Thoracic aorta (tissue), 2 donors: Measurements from ENCODE around the gene SUFU. TPM values are rescaled to one million over a fixed set of nuclear protein-coding genes. Genes with fewer than 3 reads are reported as not detected.

Experiments used
- ATAC-seq: fragments of 150-250 bp; one replicate; pipeline ENCODE4 v1.8.0; 2017; ENCODE audit warnings: low read depth; ENCODE audit not compliant: insufficient number of reproducible peaks, low FRiP score
- DNase-seq: peaks from one replicate; pipeline ENCODE4 v3.0.0-alpha.2; 2020; ENCODE audit warnings: low spot score
- H3K27ac ChIP-seq, 2 donors: fragments of 200-600 bp; sonication (generic); 1 replicate in 1 of 2; 2 replicates in 1 of 2; pipeline ENCODE4 v1.5.1; 2016; ENCODE audit warnings: mild to moderate bottlenecking in 2 of 2, moderate library complexity in 2 of 2
- H3K27me3 ChIP-seq: fragments of 200-600 bp; sonication (generic); replicated peaks from 2 replicates; pipeline ENCODE4 v1.6.0; 2016; ENCODE audit warnings: mild to moderate bottlenecking; ENCODE audit not compliant: insufficient read depth
- H3K36me3 ChIP-seq: fragments of 200-600 bp; sonication (generic); one replicate; pipeline ENCODE4 v1.5.1; 2016
- H3K4me1 ChIP-seq, 2 donors: fragments of 200-600 bp; sonication (generic); 1 replicate in 1 of 2; 2 replicates in 1 of 2; pipeline versions ENCODE4 v1.5.1 to v1.6.0; 2016; ENCODE audit warnings: low read depth in 2 of 2, mild to moderate bottlenecking in 1 of 2; ENCODE audit not compliant: control insufficient read depth in 1 of 2
- H3K4me3 ChIP-seq: fragments of 200-600 bp; sonication (generic); 2 replicates; pipeline ENCODE4 v1.5.1; 2016; ENCODE audit warnings: mild to moderate bottlenecking
- H3K9me3 ChIP-seq: fragments of 200-600 bp; sonication (generic); 2 replicates; pipeline ENCODE4 v1.5.1; 2016
- CTCF ChIP-seq: fragments of 200-600 bp; sonication (generic); IDR thresholded peaks from one replicate; pipeline ENCODE4 v1.5.1; 2019; ENCODE audit warnings: antibody characterized with exemption
- total RNA-seq, 2 donors: library from RNA; depleted of rRNA; stranded (reverse); fragments of >200 nt; gene quantifications; one replicate each; pipeline versions ENCODE4 v1.1.0 to v1.2.3, GENCODE V29; 2016

SUFU gene
- total RNA-seq, 2 donors from 2014 or later = 4.6 to 7.6 TPM

- H3K27me3 ChIP-seq = no peaks in the 10 kb centered on the region
- H3K4me1 ChIP-seq = peaks cover 11 to 36% of the 10 kb centered on the region in 2 donors
- H3K27ac ChIP-seq = peak overlapping the region in 1 of 2 donors; percentile 7
- DNase-seq (no peak), ATAC-seq (no peak)
- TF ChIP-seq CTCF = no peak
- H3K36me3 ChIP-seq = peaks cover 21% of the 10 kb centered on the region
- no peaks in the 10 kb centered on the region for H3K9me3 ChIP-seq
- no peak overlapping the region for H3K4me3 ChIP-seq
These were observed 110.0 kb downstream of the SUFU start for GRCh38 chr10:102613785-102614184.

DNA sequence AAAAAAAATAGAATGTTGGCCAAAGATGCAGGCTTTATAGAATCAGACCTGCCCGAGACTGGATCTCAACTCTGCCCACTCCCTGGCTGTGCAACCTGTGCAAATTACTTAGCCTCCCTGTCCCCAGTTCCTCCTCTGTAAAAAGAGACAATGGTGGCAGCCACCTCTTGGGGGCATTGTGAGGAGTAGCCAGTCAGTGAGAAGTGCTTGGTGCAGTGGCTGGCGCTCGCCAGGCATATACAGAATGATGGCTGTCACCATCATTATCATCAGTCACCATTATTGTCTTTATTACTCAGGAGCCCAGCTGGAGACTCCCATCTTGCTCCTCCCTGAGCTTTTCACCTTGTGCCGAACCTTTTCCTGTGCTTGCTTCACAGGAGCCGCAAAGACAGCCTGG, 111.1 kb downstream of the SUFU start:
- TF ChIP-seq CTCF = no peak
- Histone ChIP-seq H3K27ac (no peak overlapping the region), H3K4me3 (no peak overlapping the region), H3K4me1 (peaks cover 20 to 46% of the 10 kb centered on the region in 2 donors), H3K36me3 (peaks cover 21% of the 10 kb centered on the region), H3K9me3 (no peaks in the 10 kb centered on the region), H3K27me3 (no peaks in the 10 kb centered on the region)
- DNase-seq (no peak), ATAC-seq (no peak)

DNA sequence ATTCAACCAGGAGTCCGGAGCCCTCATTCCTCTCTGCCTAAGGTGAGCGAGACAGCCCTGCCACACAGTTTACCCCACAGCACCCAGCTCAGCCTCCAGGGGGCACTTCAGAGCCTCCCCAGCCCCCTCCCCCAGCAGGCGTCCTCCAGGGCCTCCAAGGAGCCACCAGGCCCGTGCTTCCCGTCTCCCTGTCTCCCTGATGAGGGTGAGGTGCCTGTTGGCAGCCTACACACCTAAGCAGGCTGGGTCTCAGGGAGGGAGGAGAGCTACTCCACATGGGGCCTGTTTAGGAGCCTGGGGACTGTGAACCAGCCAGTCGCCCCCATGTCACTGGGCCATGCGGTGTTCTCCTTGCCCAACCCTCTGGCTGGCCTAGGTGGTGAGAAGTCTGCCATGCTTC, 111.6 kb downstream of the SUFU start:
- H3K27me3 ChIP-seq = no peaks in the 10 kb centered on the region
- H3K36me3 ChIP-seq = peaks cover 21% of the 10 kb centered on the region
- no peak overlapping the region for H3K4me3 ChIP-seq
- no peak for DNase-seq
- ATAC-seq = no peak
- H3K9me3 ChIP-seq = no peaks in the 10 kb centered on the region
- peaks cover 25 to 51% of the 10 kb centered on the region in 2 donors for H3K4me1 ChIP-seq
- no peak for TF ChIP-seq CTCF
- no peak overlapping the region for H3K27ac ChIP-seq

DNA sequence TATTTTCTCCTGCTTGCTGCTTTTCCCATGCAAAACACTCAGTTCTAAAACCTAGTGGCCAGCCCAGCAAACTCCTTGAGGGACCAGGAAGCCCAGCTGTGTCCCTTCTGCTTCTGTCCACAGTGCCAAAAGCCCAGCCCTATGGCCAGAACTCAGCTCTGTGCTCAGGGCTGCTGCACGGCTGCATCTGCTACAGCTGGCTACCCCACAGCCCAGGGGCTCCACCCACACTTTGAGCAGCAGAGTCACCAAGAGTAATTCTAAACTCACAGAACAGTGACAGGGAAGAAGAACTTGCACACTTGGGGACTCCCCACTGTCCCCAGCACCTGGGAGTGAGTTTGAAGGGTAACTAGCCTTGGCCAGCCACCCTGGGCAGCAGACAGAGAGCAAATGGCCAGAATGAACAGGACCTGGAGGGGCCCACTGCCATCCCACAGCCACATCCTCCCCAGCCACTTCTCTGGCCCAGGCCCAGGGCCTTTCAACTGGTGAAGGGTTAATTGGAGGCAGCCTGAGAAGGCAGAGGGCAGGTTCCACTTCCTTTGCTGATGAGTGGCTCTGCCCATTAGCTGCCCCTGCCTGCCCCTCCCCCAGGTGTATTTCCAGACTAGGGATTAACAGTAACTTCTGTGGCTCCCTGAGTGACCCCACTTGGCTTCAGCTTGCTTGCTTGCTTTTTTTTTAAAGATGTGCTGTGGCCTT, 112.4 kb downstream of the SUFU start:
- ATAC-seq = no peak
- peaks cover 21% of the 10 kb centered on the region for H3K36me3 ChIP-seq
- no peak overlapping the region for H3K4me3 ChIP-seq
- H3K27me3 ChIP-seq = no peaks in the 10 kb centered on the region
- DNase-seq = no peak
- TF ChIP-seq CTCF = no peak
- H3K27ac ChIP-seq = no peak overlapping the region
- peaks cover 33 to 52% of the 10 kb centered on the region in 2 donors for H3K4me1 ChIP-seq
- H3K9me3 ChIP-seq = no peaks in the 10 kb centered on the region

DNA sequence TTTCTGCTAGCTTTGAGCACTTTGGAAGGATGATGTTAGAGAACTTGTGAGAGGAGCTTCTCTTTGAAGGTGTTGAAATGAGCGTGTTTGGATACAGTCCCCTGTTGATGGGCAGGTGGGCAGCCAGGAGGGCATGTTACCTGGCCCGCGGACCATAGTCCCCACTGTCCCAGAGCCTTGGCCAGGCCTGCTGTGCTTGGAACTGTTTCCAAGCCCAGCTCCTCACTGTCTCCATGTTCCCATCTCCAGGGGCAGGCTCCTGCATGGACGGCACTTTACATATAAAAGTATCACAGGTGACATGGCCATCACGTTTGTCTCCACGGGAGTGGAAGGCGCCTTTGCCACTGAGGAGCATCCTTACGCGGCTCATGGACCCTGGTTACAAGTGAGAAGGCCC, 113.3 kb downstream of the SUFU start:
- H3K27ac ChIP-seq = no peak overlapping the region
- no peaks in the 10 kb centered on the region for H3K9me3 ChIP-seq
- no peak overlapping the region for H3K4me3 ChIP-seq
- DNase-seq = no peak
- peaks cover 21% of the 10 kb centered on the region for H3K36me3 ChIP-seq
- no peak for TF ChIP-seq CTCF
- peaks cover 34 to 52% of the 10 kb centered on the region in 2 donors for H3K4me1 ChIP-seq
- H3K27me3 ChIP-seq = no peaks in the 10 kb centered on the region
- ATAC-seq = no peak
